ENCODE data around the gene GLCCI1. TPM values are rescaled to one million over a fixed set of nuclear protein-coding genes. Genes with fewer than 3 reads are reported as not detected.

GLCCI1 gene
- total RNA-seq, 2 donors from 2014 or later, result 5.8 to 15.6 TPM

- Histone ChIP-seq H3K4me3 (peak overlapping the region; percentile 46), H3K27me3 (replicated peaks; ENCODE audit: insufficient read depth) (no peaks in the 10 kb centered on the region), H3K9me3 (no peaks in the 10 kb centered on the region), H3K4me1 (ENCODE audit: control insufficient read depth in 1 of 2, low read depth in 2 of 2) (peaks cover 15 to 24% of the 10 kb centered on the region in 2 donors), H3K27ac (peak overlapping the region in 1 of 2 donors; percentile 41), H3K36me3 (no peaks in the 10 kb centered on the region)
- no peak for TF ChIP-seq CTCF (IDR thresholded peaks at IDR 0.05)
- DNase-seq (ENCODE audit: low spot score), result no peak
- peak; percentile 60 for ATAC-seq (ENCODE audit: insufficient number of reproducible peaks, low FRiP score, low read depth)
Observed at GRCh38 chr7:7977774-7978173, 9.2 kb downstream of the GLCCI1 start.

DNA sequence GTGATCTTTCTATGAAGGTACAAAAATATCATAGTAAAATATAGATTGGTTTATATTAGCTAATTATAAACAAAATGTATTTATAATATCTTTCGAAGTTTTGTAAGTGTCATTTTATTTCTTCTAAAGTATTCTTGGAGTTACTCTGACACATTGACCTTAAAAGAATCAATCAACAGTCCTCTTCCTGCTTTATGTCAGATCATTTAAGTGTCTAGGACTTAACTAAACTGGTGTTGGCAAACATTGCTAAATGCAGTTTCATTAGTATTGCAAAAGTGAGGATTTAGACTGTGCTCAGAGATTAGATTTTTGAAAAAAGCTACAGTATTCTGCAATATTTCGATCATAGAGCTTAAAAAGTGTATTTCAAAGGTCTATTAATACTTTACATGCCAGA lies 10.3 kb downstream of the GLCCI1 start:
- no peak for DNase-seq (ENCODE audit: low spot score)
- H3K36me3 ChIP-seq, result no peaks in the 10 kb centered on the region
- H3K27ac ChIP-seq, result no peak overlapping the region
- ATAC-seq (ENCODE audit: insufficient number of reproducible peaks, low FRiP score, low read depth), result no peak
- no peaks in the 10 kb centered on the region for H3K27me3 ChIP-seq (replicated peaks; ENCODE audit: insufficient read depth)
- no peak for TF ChIP-seq CTCF (IDR thresholded peaks at IDR 0.05)
- H3K4me3 ChIP-seq, result no peak overlapping the region
- H3K9me3 ChIP-seq, result no peaks in the 10 kb centered on the region
- peaks cover 19 to 24% of the 10 kb centered on the region in 2 donors for H3K4me1 ChIP-seq (ENCODE audit: control insufficient read depth in 1 of 2, low read depth in 2 of 2)

DNA sequence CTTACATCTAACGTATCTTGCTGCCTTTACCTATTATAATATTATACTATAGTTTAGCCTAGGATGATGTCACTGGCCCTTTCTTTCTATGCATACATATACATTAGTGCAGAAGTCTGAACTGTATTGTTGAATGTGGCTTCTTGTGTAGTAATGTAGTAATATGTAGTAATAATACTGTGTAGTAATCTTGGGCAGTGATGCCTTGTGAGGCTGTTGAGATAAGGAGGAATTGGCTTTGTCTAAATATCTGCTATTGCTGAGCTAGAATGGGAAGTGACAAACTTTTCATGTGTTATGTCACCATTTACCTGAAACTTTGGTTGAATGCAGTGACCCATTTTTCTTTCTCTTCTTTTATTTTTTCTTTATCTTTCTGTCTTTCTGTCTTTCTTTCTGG lies 11.0 kb downstream of the GLCCI1 start:
- DNase-seq (ENCODE audit: low spot score), result no peak
- peaks cover 24 to 26% of the 10 kb centered on the region in 2 donors for H3K4me1 ChIP-seq (ENCODE audit: control insufficient read depth in 1 of 2, low read depth in 2 of 2)

DNA sequence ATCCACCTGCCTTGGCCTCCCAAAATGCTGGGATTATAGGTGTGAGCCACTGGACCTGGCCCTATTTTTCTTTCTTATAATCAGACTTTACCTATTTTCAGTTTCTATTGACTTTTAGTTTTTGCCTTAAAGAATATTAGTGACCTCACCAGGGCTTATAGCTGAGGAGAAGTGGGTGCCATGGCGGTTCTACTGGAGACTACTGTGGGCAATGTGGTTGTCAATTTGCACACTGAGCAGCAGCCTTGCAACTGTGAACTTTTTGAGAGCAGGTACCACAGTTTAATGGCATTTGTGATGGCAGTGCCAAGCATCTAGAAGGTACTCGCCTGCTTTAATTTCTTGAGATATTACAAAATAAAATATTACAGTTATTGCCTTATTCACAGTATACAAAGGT lies 11.5 kb downstream of the GLCCI1 start:
- no peak overlapping the region for H3K4me3 ChIP-seq
- no peak for TF ChIP-seq CTCF (IDR thresholded peaks at IDR 0.05)
- DNase-seq (ENCODE audit: low spot score), result no peak

More for the DNA sequence above, 11.0 kb downstream of the GLCCI1 start:
- H3K9me3 ChIP-seq, result no peaks in the 10 kb centered on the region
- TF ChIP-seq CTCF (IDR thresholded peaks at IDR 0.05), result no peak
- no peaks in the 10 kb centered on the region for H3K36me3 ChIP-seq
- no peak overlapping the region for H3K27ac ChIP-seq
- no peaks in the 10 kb centered on the region for H3K27me3 ChIP-seq (replicated peaks; ENCODE audit: insufficient read depth)
- no peak for ATAC-seq (ENCODE audit: insufficient number of reproducible peaks, low FRiP score, low read depth)
- no peak overlapping the region for H3K4me3 ChIP-seq

GRCh38 chr7:7982904-7983303 lies 14.3 kb downstream of the GLCCI1 start:
- Histone ChIP-seq H3K4me3 (no peak overlapping the region), H3K9me3 (no peaks in the 10 kb centered on the region), H3K27me3 (replicated peaks; ENCODE audit: insufficient read depth) (no peaks in the 10 kb centered on the region), H3K27ac (no peak overlapping the region), H3K36me3 (no peaks in the 10 kb centered on the region), H3K4me1 (ENCODE audit: control insufficient read depth in 1 of 2, low read depth in 2 of 2) (peaks cover 11 to 21% of the 10 kb centered on the region in 2 donors)
- no peak for DNase-seq (ENCODE audit: low spot score)
- no peak for ATAC-seq (ENCODE audit: insufficient number of reproducible peaks, low FRiP score, low read depth)
- no peak for TF ChIP-seq CTCF (IDR thresholded peaks at IDR 0.05)

More for the DNA sequence above, 11.5 kb downstream of the GLCCI1 start:
- Histone ChIP-seq H3K9me3 (no peaks in the 10 kb centered on the region), H3K27ac (no peak overlapping the region), H3K36me3 (no peaks in the 10 kb centered on the region), H3K27me3 (replicated peaks; ENCODE audit: insufficient read depth) (no peaks in the 10 kb centered on the region), H3K4me1 (ENCODE audit: control insufficient read depth in 1 of 2, low read depth in 2 of 2) (peaks cover 24 to 31% of the 10 kb centered on the region in 2 donors)
- no peak for ATAC-seq (ENCODE audit: insufficient number of reproducible peaks, low FRiP score, low read depth)
